SK-N-SH (cell line): ENCODE measurements around the gene EFCAB12. TPM values are rescaled to one million over a fixed set of nuclear protein-coding genes. Genes with fewer than 3 reads are reported as not detected.

Experiments used
- CTCF ChIA-PET: fragments of 300-600, 350-600 bp; formaldehyde crosslinking; extraction: SDS; loops from one replicate; lab custom pipeline; 2021; lab: Yijun Ruan, JAX
- POLR2A ChIA-PET: fragments of 350-600 bp; sonication (Branson Sonifier 250); formaldehyde crosslinking; extraction: SDS; loops from one replicate; lab custom pipeline; 2020; ENCODE audit warnings: antibody characterized with exemption, inconsistent platforms; lab: Yijun Ruan, JAX
- DNase-seq: peaks from one replicate; pipeline ENCODE4 v3.0.0; 2012
- H2AFZ ChIP-seq: fragments of 200-600 bp; sonication (generic); 2 replicates; pipeline ENCODE4 v1.8.1; 2016; ENCODE audit warnings: antibody characterized with exemption, mild to moderate bottlenecking, low read depth
- H3F3A ChIP-seq: fragments of 200-600 bp; sonication (generic); replicated peaks from 2 replicates; pipeline ENCODE3; 2016; ENCODE audit warnings: antibody characterized with exemption, mild to moderate bottlenecking; ENCODE audit not compliant: insufficient read depth
- H3K27ac ChIP-seq, 2 experiments: fragments of 200-500 bp in 1 of 2; fragments of 200-600 bp in 1 of 2; sonication (Bioruptor generic) in 1 of 2; sonication (generic), shearing (Covaris generic) in 1 of 2; 2 replicates each; pipeline versions ENCODE4 v1.5.1 to v1.6.1; 2014 to 2016; ENCODE audit warnings: low read depth in 2 of 2, inconsistent platforms in 1 of 2, low read length in 1 of 2, mild to moderate bottlenecking in 1 of 2, mixed read lengths in 1 of 2
- H3K27me3 ChIP-seq: fragments of 200-600 bp; sonication (generic), shearing (Covaris generic); 2 replicates; pipeline ENCODE4 v1.6.1; 2016; ENCODE audit warnings: mixed run types; ENCODE audit not compliant: insufficient read depth
- H3K36me3 ChIP-seq, 2 experiments: fragments of 200-500 bp in 1 of 2; fragments of 200-600 bp in 1 of 2; sonication (Bioruptor generic) in 1 of 2; sonication (generic) in 1 of 2; replicated peaks in 1 of 2; 2 replicates each; pipeline versions ENCODE3 to v1.5.1; 2014 to 2016; ENCODE audit warnings: low read length in 1 of 2, mild to moderate bottlenecking in 1 of 2; ENCODE audit not compliant: insufficient read depth in 2 of 2, control insufficient read depth in 1 of 2
- H3K4me1 ChIP-seq, 2 experiments: fragments of 200-500 bp in 1 of 2; fragments of 200-600 bp in 1 of 2; sonication (Bioruptor generic) in 1 of 2; sonication (generic), shearing (Covaris generic) in 1 of 2; 2 replicates each; pipeline versions ENCODE4 v1.5.1 to v1.6.1; 2014 to 2016; ENCODE audit warnings: low read depth in 1 of 2, low read length in 1 of 2, mixed run types in 1 of 2; ENCODE audit not compliant: insufficient read depth in 2 of 2, control insufficient read depth in 1 of 2
- H3K4me2 ChIP-seq: fragments of 200-600 bp; sonication (generic), shearing (Covaris generic); 2 replicates; pipeline ENCODE4 v1.6.1; 2017; ENCODE audit warnings: mixed run types
- H3K4me3 ChIP-seq, 2 experiments: fragments of 200-500 bp in 1 of 2; fragments of 200-600 bp in 1 of 2; sonication (Bioruptor generic) in 1 of 2; sonication (generic), shearing (Covaris generic) in 1 of 2; 2 replicates each; pipeline versions ENCODE4 v1.5.1 to v1.8.1; 2014 to 2016; ENCODE audit warnings: low read depth in 2 of 2, inconsistent platforms in 1 of 2, low read length in 1 of 2, mild to moderate bottlenecking in 1 of 2, mixed read lengths in 1 of 2, moderate library complexity in 1 of 2
- H3K79me2 ChIP-seq: fragments of 200-600 bp; sonication (generic); 2 replicates; pipeline ENCODE4 v1.8.1; 2017; ENCODE audit warnings: mild to moderate bottlenecking; ENCODE audit not compliant: insufficient read depth
- H3K9ac ChIP-seq: fragments of 200-600 bp; sonication (generic); 2 replicates; pipeline ENCODE4 v1.6.1; 2017; ENCODE audit warnings: mixed run types
- H3K9me2 ChIP-seq: fragments of 200-600 bp; sonication (generic); 2 replicates; pipeline ENCODE4 v1.6.1; 2017; ENCODE audit warnings: mixed run types
- H3K9me3 ChIP-seq: fragments of 200-600 bp; sonication (generic); 2 replicates; pipeline ENCODE4 v1.6.1; 2017; ENCODE audit warnings: mixed run types, mild to moderate bottlenecking, moderate library complexity
- H4K20me1 ChIP-seq: fragments of 200-600 bp; sonication (generic); 2 replicates; pipeline ENCODE4 v1.6.1; 2017; ENCODE audit warnings: mild to moderate bottlenecking, mixed run types; ENCODE audit not compliant: insufficient read depth
- CHD2 ChIP-seq: fragments of 150-350 bp; IDR thresholded peaks from 2 replicates; pipeline ENCODE4 v1.6.1; 2018; ENCODE audit warnings: low read length; ENCODE audit not compliant: partially characterized antibody
- CTCF ChIP-seq: fragments of 200-600 bp; sonication (generic); IDR thresholded peaks from 2 replicates; pipeline ENCODE4 v1.6.1; 2017; ENCODE audit warnings: antibody characterized with exemption, mild to moderate bottlenecking, moderate library complexity
- ELF1 ChIP-seq: IDR thresholded peaks from 2 replicates; pipeline ENCODE4 v1.4.0; 2012
- EZH2phosphoT487 ChIP-seq: fragments of 200-600 bp; sonication (generic); IDR thresholded peaks from 2 replicates; pipeline ENCODE4 v1.6.1; 2017; ENCODE audit warnings: low read depth, mixed run types, mild to moderate bottlenecking, antibody characterized with exemption, moderate library complexity, borderline replicate concordance
- FOSL2 ChIP-seq: IDR thresholded peaks from 2 replicates; pipeline ENCODE4 v1.4.0; 2012; ENCODE audit warnings: low read depth, mild to moderate bottlenecking, moderate library complexity, borderline replicate concordance
- FOXJ3 ChIP-seq: sonication (generic); formaldehyde crosslinking; IDR thresholded peaks from 2 replicates; pipeline ENCODE4 v1.5.1; 2020; ENCODE audit warnings: mild to moderate bottlenecking, missing genetic modification reagents
- FOXM1 ChIP-seq: IDR thresholded peaks from 2 replicates; pipeline ENCODE4 v1.4.0; 2012; ENCODE audit warnings: low read depth, mild to moderate bottlenecking
- GATA2 ChIP-seq: sonication (generic); formaldehyde crosslinking; IDR thresholded peaks from 2 replicates; pipeline ENCODE4 v1.5.0; 2020; ENCODE audit warnings: mild to moderate bottlenecking, missing genetic modification reagents
- IRF3 ChIP-seq: fragments of 150-350 bp; IDR thresholded peaks from 2 replicates; pipeline ENCODE4 v1.6.1; 2016; ENCODE audit warnings: mild to moderate bottlenecking, low read depth, low read length
- JUND ChIP-seq: IDR thresholded peaks from 2 replicates; pipeline ENCODE4 v1.4.0; 2012
- MEF2A ChIP-seq: IDR thresholded peaks from 2 replicates; pipeline ENCODE4 v1.4.0; 2012; ENCODE audit warnings: low read depth, borderline replicate concordance
- MXI1 ChIP-seq: IDR thresholded peaks from 2 replicates; pipeline ENCODE4 v1.6.1; 2012; ENCODE audit warnings: mild to moderate bottlenecking, low read depth, low read length, improper control_type of control experiment
- POLR2AphosphoS5 ChIP-seq: IDR thresholded peaks from 2 replicates; pipeline ENCODE4 v1.6.1; 2012; ENCODE audit warnings: low read depth, low read length
- SIN3A ChIP-seq: IDR thresholded peaks from 2 replicates; pipeline ENCODE4 v1.6.1; 2012; ENCODE audit warnings: low read depth, mild to moderate bottlenecking, low read length, moderate library complexity, borderline replicate concordance
- SMC3 ChIP-seq: IDR thresholded peaks from 2 replicates; pipeline ENCODE4 v1.6.1; 2012; ENCODE audit warnings: low read depth, low read length, improper control_type of control experiment
- TAF1 ChIP-seq: IDR thresholded peaks from 2 replicates; pipeline ENCODE4 v1.6.1; 2012; ENCODE audit warnings: low read depth, mild to moderate bottlenecking, low read length, moderate library complexity, borderline replicate concordance
- USF2 ChIP-seq: fragments of 150-350 bp; IDR thresholded peaks from 2 replicates; pipeline ENCODE4 v1.6.1; 2017; ENCODE audit warnings: antibody characterized with exemption, low read length, low read depth, borderline replicate concordance
- YY1 ChIP-seq: IDR thresholded peaks from 2 replicates; pipeline ENCODE4 v1.4.0; 2012; ENCODE audit warnings: low read depth, mild to moderate bottlenecking
- WGBS: methylation state at CpG from one replicate; pipeline ENCODE4 v1.1.6; 2017; ENCODE audit warnings: low lambda C conversion rate; 5-methylcytosine and 5-hydroxymethylcytosine counted together
- polyA plus RNA-seq, 3 experiments: library from polyadenylated mRNA; depleted of rRNA; stranded (reverse); fragments of >200 nt; gene quantifications; 2 replicates each; pipeline ENCODE4 v1.2.3, GENCODE V29; 2012
- TF ChIP-seq, protein P1 (sequence below): IDR thresholded peaks from 2 replicates; pipeline ENCODE4; 2012

EFCAB12 gene
- polyA plus RNA-seq, 1 of the 3 experiments (the other 2 are of a cell fraction) = 0.38 TPM

DNA sequence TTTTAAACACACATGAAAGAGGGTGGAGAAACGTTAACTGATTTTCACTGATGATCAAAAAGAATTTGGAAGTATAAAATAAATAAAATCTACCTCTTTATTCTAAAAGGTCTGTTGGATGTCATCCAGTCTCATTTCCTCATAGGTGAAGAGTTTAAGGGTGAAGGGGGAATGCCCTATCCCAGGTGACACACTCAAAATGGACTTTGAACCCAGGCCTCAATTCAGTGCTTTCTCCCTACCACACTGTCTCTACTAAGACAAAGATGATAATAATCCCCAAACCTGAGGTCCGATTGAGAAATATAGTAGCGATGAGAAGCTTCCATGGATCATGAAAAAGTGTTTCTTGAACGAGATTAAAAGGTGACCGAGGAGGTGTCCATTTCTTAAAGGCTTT lies 5.1 kb upstream of the EFCAB12 start:
- H3K36me3 ChIP-seq = peaks cover 70 to 72% of the 10 kb centered on the region in 2 experiments
- no peaks in the 10 kb centered on the region for H4K20me1 ChIP-seq
- H3K4me2 ChIP-seq = no peak overlapping the region
- DNase-seq = no peak
- H3K27me3 ChIP-seq = no peaks in the 10 kb centered on the region
- H3K9ac ChIP-seq = no peak overlapping the region
- H3K4me3 ChIP-seq = no peak overlapping the region
- H3K27ac ChIP-seq = no peak overlapping the region
- no peaks in the 10 kb centered on the region for H3K9me2 ChIP-seq
- ChIA-PET CTCF (interaction anchor here (1.5 kb wide), 1 partner anchor 12 kb away, joined by 3 read pairs; no protein-coding TSS in a partner anchor), POLR2A (no interaction called here)
- 97% methylated on average over 5 of the region's 5 CpGs for WGBS
- H3K4me1 ChIP-seq = peaks cover 4 to 7% of the 10 kb centered on the region in 2 experiments; a peak in 2 of 4 replicates
- no peaks in the 10 kb centered on the region for H3K9me3 ChIP-seq
- no peak overlapping the region for H2AFZ ChIP-seq
- H3F3A ChIP-seq = peaks cover 21% of the 10 kb centered on the region
- H3K79me2 ChIP-seq = peaks cover 13% of the 10 kb centered on the region
- no peak for TF ChIP-seq IRF3
- TF ChIP-seq FOXJ3 (CRISPR knock-in tag) = no peak
- no peak for TF ChIP-seq SMC3
- TF ChIP-seq CTCF = no peak
- TF ChIP-seq SIN3A = no peak
- TF ChIP-seq FOXM1 = no peak
- no peak for TF ChIP-seq MXI1
- TF ChIP-seq, protein P1, sequence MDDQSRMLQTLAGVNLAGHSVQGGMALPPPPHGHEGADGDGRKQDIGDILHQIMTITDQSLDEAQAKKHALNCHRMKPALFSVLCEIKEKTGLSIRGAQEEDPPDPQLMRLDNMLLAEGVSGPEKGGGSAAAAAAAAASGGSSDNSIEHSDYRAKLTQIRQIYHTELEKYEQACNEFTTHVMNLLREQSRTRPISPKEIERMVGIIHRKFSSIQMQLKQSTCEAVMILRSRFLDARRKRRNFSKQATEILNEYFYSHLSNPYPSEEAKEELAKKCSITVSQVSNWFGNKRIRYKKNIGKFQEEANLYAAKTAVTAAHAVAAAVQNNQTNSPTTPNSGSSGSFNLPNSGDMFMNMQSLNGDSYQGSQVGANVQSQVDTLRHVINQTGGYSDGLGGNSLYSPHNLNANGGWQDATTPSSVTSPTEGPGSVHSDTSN = no peak
- no peak for TF ChIP-seq ELF1
- TF ChIP-seq EZH2phosphoT487 = no peak
- TF ChIP-seq MEF2A = no peak
- no peak for TF ChIP-seq TAF1
- TF ChIP-seq, all 33 proteins: peak for 0

- Histone ChIP-seq H3F3A (peaks cover 21% of the 10 kb centered on the region), H3K9ac (no peak overlapping the region), H3K9me2 (no peaks in the 10 kb centered on the region), H3K9me3 (no peaks in the 10 kb centered on the region), H3K79me2 (peaks cover 5% of the 10 kb centered on the region; the same call in 1 of the 2 replicates), H3K27ac (no peak overlapping the region), H2AFZ (no peak overlapping the region), H3K4me2 (no peak overlapping the region), H4K20me1 (no peaks in the 10 kb centered on the region), H3K4me3 (no peak overlapping the region), H3K4me1 (peaks cover 0 to 11% of the 10 kb centered on the region in 2 experiments; a peak in 2 of 4 replicates), H3K36me3 (peaks cover 65 to 66% of the 10 kb centered on the region in 2 experiments), H3K27me3 (no peaks in the 10 kb centered on the region)
- ChIA-PET POLR2A (no interaction called here), CTCF (interaction anchor here (1.5 kb wide), 1 partner anchor 13 kb away, joined by 3 read pairs; no protein-coding TSS in a partner anchor)
- DNase-seq = no peak
- TF ChIP-seq CHD2 (no peak), FOXM1 (no peak), TAF1 (no peak), GATA2 (no peak), FOXJ3 (CRISPR knock-in tag) (no peak), POLR2AphosphoS5 (no peak), USF2 (no peak), MXI1 (no peak), JUND (no peak), YY1 (no peak), FOSL2 (no peak)
- TF ChIP-seq, protein P1 = no peak
Measured at GRCh38 chr3:129432671-129433070, 4.2 kb upstream of the EFCAB12 start.
